NCI-H345 (cell line): ENCODE data around the gene CCDC78.

ENCODE experiments used
- DNase-seq: peaks from one replicate; lab custom pipeline; 2025; lab: John Stamatoyannopoulos, UW

The CCDC78 gene

GRCh38 chr16:678858-679813 is 47.1 kb downstream of the CCDC78 start:
- peak; percentile 88 for DNase-seq

- DNase-seq, result no peak
Measured at GRCh38 chr16:678209-678857, 47.9 kb downstream of the CCDC78 start.

- peak; percentile 75 for DNase-seq
Measured at GRCh38 chr16:677316-678190, 48.7 kb downstream of the CCDC78 start.

GRCh38 chr16:676913-677312 is 49.3 kb downstream of the CCDC78 start:
- peak; percentile 93 for DNase-seq

- no peak for DNase-seq
Measured at GRCh38 chr16:676565-676902, 49.7 kb downstream of the CCDC78 start.

- no peak for DNase-seq
Measured at GRCh38 chr16:675884-676564, 50.2 kb downstream of the CCDC78 start.

GRCh38 chr16:674968-675883 is 51.0 kb downstream of the CCDC78 start, which contains the start of gene RHBDL1:
TSS of gene RHBDL1 (plus strand) at chr16:675671. CDS start at chr16:675791, 120 bp downstream.
- DNase-seq, result no peak

- DNase-seq, result no peak
Measured at GRCh38 chr16:674214-674881, 51.9 kb downstream of the CCDC78 start.

GRCh38 chr16:673399-673991 is 52.7 kb downstream of the CCDC78 start:
- DNase-seq, result no peak

- DNase-seq, result no peak
Measured at GRCh38 chr16:672851-673250, 53.4 kb downstream of the CCDC78 start.
